SH-SY5Y (cell line): ENCODE measurements around the gene MBD2.

Source experiments
- GATA2 ChIP-seq: IDR thresholded peaks from 2 replicates; pipeline ENCODE4 v1.6.1; 2011; ENCODE audit warnings: mild to moderate bottlenecking, low read depth, low read length
- GATA3 ChIP-seq: IDR thresholded peaks from 2 replicates; pipeline ENCODE4 v1.6.1; 2011; ENCODE audit warnings: low read depth, mild to moderate bottlenecking, low read length, moderate library complexity

DNA sequence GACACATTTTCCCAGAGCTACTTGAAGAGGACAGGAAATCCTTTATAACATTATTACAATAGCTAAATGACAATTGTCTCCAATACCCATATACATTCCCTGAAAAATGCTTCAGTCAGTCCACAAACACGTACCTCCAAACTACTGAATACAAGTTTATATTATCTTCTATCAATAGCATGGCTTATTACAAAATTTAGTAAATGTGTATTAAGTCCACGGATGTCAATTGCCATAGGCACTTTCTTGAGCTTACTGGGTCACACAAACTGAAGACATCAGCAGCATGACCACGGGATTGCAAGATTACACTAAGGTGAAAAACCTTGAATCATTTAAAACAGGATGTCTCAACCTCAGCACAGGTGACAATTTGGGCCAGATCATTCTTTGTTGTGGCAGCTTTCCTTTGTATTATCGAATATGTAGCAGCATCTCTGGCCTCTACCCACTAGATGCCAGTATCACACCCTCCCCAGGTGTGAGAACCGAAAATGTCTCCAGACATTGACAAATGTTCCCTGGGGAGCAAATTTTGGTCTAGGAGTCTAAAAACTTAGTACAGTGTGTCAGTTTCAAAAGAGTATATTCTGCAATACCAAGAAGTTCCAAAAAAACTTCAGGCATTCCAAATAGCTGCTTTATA lies 1.4 kb downstream of the MBD2 start:
- TF ChIP-seq GATA2 (no peak), GATA3 (no peak)
